Coronary artery (tissue), 2 donors: ENCODE measurements around the gene AUNIP.
A peak's percentile ranks its signal among the peaks of the same experiment; 100 is the strongest.

Experiments used
- DNase-seq: peaks from one replicate; pipeline ENCODE4 v3.0.0-alpha.2; 2017; ENCODE audit warnings: low spot score
- H3K27ac ChIP-seq, 2 donors: fragments of 200-600 bp; sonication (generic); one replicate each; pipeline ENCODE4 v1.5.1; 2016 to 2019
- H3K4me3 ChIP-seq: fragments of 200-600 bp; sonication (generic); 2 replicates; pipeline ENCODE4 v1.5.1; 2016; ENCODE audit warnings: mild to moderate bottlenecking, moderate library complexity
- CTCF ChIP-seq: fragments of 200-600 bp; sonication (generic); IDR thresholded peaks from one replicate; pipeline ENCODE4 v1.5.1; 2019; ENCODE audit warnings: antibody characterized with exemption

The AUNIP gene

GRCh38 chr1:25866288-25866687, 7.0 kb upstream of the AUNIP start:
- no peak for TF ChIP-seq CTCF
- no peak overlapping the region for H3K4me3 ChIP-seq
- H3K27ac ChIP-seq = no peak overlapping the region
- DNase-seq = no peak

- no peak for TF ChIP-seq CTCF
- Histone ChIP-seq H3K4me3 (no peak overlapping the region), H3K27ac (no peak overlapping the region)
- DNase-seq = no peak
Measured at GRCh38 chr1:25864434-25864833, 5.2 kb upstream of the AUNIP start.

- Histone ChIP-seq H3K4me3 (no peak overlapping the region), H3K27ac (no peak overlapping the region)
- DNase-seq = no peak
- TF ChIP-seq CTCF = no peak
Measured at GRCh38 chr1:25863486-25864262, 4.4 kb upstream of the AUNIP start.

- Histone ChIP-seq H3K27ac (no peak overlapping the region), H3K4me3 (no peak overlapping the region)
- DNase-seq = no peak
- no peak for TF ChIP-seq CTCF
Measured at GRCh38 chr1:25862785-25863485, 3.7 kb upstream of the AUNIP start.

- no peak for DNase-seq
- Histone ChIP-seq H3K27ac (peak overlapping the region in 1 of 2 donors; percentile 7), H3K4me3 (no peak overlapping the region)
- TF ChIP-seq CTCF = no peak
Measured at GRCh38 chr1:25861316-25862286, 2.3 kb upstream of the AUNIP start.

GRCh38 chr1:25858494-25858893, 763 bp downstream of the AUNIP start:
- no peak for DNase-seq
- Histone ChIP-seq H3K27ac (no peak overlapping the region), H3K4me3 (peak overlapping the region; percentile 61)
- no peak for TF ChIP-seq CTCF
